SU-DHL-6 (cell line): Measurements from ENCODE around the gene ACER3.

ENCODE experiments used
- CTCF ChIP-seq: fragments of 200-600 bp; sonication (generic); IDR thresholded peaks from one replicate; pipeline ENCODE4 v1.5.1; 2017; ENCODE audit warnings: antibody characterized with exemption, mild to moderate bottlenecking, low read length, moderate library complexity; ENCODE audit not compliant: insufficient read depth, poor library complexity, severe bottlenecking
- EZH2phosphoT487 ChIP-seq: fragments of 200-600 bp; sonication (generic), shearing (Covaris generic); conservative IDR thresholded peaks from 2 replicates; pipeline ENCODE4 v1.6.1; 2018; ENCODE audit warnings: mild to moderate bottlenecking, antibody characterized with exemption, low read length, moderate library complexity, mixed read lengths

DNA sequence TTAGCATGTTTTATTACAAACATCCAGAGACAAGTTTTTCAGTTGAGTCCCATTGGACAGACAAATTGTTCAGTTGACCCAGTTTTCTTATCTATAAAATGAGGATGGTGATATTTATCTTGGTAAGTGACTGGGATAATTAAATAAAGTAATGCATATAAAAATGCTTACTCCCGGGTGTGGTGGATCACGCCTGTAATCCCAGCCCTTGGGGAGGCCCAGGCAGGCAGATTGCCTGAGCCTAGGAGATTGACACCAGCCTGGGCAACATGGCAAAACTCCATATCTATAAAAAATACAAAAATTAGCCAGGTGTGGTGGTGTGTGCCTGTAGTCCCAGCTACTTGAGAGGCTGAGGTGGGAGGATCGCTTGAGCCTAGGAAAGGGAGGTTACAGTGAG lies 15.6 kb upstream of the ACER3 start:
- TF ChIP-seq CTCF (no peak), EZH2phosphoT487 (no peak)
